Midbrain (tissue), 1 donor: ENCODE measurements around the gene ZNF32.
A peak's percentile ranks its signal among the peaks of the same experiment; 100 is the strongest.
"Not testable (repeated sequence)": the region's sequence is repeated elsewhere in the genome, so short reads cannot be mapped to it uniquely, and the experiment has no call there.

Experiments used
- DNase-seq: peaks from one replicate; lab custom pipeline; 2025; lab: John Stamatoyannopoulos, UW

ZNF32 gene

DNA sequence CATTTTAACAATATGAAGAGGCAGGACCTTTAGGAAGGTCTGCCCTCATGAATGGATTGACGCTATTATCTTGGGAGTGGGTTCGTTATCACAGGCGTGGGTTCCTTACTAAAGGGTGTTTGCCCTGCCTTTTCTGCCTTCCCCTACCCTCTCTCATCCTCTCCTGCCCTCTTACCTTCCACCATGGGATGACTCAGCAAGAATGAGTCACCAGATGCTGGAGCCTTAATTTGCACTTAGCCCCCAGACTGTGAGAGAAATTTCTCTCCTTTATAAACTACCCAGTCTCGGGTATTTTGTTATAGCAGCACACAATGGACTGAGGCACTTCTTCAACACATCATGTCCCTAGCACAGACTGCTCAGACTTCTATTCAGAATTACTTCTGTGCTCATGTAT is 31.4 kb upstream of the ZNF32 start:
- no peak for DNase-seq

DNA sequence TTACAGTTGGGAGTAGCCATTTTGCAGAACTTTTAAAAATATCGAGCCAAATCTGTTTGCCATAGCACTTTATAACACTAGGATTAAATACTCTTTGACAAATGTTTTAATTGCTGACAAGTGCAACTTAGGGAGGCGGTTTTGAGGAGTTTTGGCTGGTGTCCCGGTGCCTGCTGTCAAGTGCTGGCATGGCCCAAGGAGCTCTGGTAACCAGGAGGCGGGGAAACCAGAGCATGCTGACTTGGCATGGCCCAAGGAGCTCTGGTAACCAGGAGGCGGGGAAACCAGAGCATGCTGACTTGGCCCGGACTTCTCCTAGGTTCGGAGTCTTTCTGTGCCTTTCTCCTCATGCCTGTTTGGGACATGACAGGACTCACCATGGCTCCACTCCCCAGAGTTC is 30.8 kb upstream of the ZNF32 start:
- peak; percentile 71 for DNase-seq

GRCh38 chr10:43678654-43679053 is 30.0 kb upstream of the ZNF32 start:
- no peak for DNase-seq

DNA sequence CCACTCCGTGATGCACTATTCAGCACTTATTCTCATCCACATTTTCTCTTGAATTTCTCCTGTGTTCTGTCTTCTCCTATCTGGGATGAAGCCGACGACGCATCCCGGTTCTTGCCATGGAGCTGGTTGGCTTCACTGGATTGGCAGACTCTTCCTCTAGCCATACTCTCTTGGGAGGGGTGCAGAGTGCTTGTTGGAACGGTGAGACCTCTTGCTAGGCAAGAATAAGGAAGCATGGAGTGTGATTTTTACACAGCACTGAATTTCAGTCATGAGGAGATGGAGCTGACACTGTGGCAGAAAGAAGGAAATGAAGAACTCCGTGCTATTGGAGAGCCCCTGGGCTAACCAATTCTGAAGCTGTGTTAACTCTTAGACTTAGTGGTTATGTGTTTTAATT is 28.2 kb upstream of the ZNF32 start:
- no peak for DNase-seq

- DNase-seq, result no peak
Observed at GRCh38 chr10:43676331-43676730, 27.6 kb upstream of the ZNF32 start.

DNA sequence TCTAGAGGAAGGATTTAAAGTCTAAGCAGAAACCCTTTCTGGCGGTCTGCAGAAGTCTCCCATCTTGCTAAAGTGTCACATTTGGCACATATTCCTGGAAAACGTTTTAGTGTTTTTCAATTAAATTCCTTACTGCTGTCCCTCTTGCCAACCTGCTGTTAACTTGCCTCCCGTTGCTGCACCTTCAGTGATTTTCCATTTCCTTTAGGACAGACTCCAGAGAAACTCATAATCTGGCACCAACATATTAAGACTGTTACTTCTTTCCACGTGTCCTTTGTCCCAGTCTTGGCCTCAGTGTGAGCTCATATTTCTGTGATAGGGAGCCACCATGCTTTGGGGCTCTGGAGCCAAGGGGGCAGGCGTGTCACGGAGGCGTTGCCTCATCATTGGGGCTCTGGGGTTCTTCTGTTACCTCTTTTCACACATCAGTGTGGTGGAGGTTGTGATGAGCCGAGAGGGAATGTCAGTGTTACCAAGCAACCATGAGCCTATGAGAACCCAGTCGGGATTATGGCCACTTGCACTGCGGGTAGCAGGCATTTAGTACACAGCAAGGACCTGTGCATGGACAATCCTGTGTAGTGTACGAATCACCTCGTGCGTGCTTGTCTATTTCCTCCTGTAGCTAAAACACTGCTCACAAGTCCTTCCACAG is 26.0 kb upstream of the ZNF32 start:
- no peak for DNase-seq

GRCh38 chr10:43673471-43673870 is 24.8 kb upstream of the ZNF32 start:
- no peak for DNase-seq

GRCh38 chr10:43671659-43672531 is 23.2 kb upstream of the ZNF32 start:
- peak; percentile 66 for DNase-seq

DNA sequence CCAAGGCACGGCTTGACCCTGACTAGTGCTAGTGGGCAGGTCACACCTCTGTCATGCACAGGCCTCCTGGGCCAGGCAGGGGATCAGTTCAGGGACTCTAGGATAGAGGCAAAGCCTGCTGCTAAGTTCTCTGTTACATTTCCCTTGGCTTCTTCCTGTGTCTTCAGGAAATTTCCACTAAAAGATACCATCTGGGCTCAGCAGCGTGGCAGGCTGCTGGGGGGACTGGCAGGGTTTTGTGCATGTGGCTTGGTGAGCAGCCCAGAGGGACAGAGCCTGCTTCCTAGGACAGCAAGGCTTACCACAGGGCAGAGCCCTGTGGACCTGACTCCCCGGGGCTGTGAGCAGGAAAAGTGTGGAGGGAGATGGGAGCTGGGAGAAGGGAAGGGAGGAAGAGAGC is 20.7 kb upstream of the ZNF32 start:
- no peak for DNase-seq

- DNase-seq, result no peak
Observed at GRCh38 chr10:43667761-43668386, 19.2 kb upstream of the ZNF32 start.

DNA sequence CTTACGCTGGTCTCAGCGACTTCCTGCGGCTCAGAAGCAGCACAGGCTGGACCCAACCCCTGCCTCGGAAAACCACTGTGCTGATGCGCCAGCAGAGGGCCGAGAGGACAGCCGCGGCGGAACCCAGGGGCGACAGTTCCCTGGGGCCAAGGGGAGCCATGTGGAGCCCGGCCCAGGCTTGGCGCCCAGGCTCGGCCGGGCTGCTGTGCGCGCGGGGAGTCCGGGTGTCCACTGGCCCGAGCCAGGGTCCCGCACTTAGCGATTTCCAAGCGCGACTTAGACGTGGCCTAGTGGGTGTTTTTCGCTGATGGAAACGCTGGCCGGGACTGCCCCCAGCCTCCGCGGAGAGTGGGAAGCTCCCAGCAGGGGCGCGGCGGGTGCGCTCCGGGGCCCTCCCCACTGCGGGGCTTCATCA is 18.6 kb upstream of the ZNF32 start:
- DNase-seq, result no peak

DNA sequence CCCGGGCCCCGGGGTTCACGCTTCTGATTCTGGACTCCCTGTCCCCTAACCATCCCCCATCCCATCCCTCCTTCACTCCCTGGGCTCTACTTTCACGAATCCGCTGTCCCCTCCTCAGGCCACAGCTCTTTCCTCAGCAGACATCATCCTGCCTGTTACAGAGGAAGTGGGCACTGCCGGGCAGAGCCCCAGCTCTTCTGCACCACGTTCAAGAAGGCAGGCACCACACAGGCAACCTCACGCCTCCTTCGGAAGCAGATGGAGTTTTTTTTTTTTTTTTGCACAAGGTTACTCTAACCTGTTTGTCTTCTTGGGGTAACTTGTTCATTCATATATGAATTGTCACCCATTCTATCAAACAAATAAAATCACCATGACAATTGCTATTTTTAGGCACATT is 17.9 kb upstream of the ZNF32 start:
- no peak for DNase-seq

GRCh38 chr10:43665054-43665453 is 16.4 kb upstream of the ZNF32 start:
- DNase-seq, result no peak

- no peak for DNase-seq
Observed at GRCh38 chr10:43658227-43658626, 9.5 kb upstream of the ZNF32 start.

DNA sequence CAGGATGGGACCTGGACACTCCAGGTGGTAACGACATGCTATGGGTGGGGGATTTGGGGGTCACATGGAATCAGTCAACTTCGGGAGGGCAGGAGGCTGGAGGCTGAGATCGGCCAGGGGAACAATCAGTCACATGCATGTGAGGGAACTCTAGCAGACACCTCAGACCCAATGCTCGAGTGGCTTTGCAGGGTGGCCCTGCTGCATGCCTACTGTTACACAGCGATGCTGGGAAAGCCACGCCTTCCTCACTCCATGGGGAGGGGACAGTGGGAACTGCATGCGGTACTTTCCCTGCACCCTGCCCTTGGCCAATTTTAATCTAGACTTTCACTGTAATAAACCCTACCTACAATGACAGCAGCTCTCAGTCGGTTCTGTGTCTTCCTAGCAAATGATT is 6.6 kb upstream of the ZNF32 start:
- no peak for DNase-seq

GRCh38 chr10:43653746-43654145 is 5.1 kb upstream of the ZNF32 start:
- DNase-seq, result no peak

- no peak for DNase-seq
Observed at GRCh38 chr10:43649185-43649523, 473 bp upstream of the ZNF32 start.

DNA sequence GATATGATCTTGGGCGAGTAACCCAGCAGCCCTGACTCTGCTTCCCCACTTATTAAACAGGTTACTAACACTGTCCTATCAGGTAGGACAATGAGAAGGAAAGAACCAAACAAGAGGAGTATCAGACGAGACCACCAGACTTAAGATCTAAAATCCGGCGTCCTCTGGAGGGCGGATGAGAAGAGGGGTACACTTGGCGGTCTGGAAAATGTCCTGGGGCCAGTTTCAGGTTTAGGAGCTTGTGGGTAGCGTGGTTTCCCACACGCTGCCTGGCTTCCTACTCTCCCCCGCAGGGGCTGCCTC is 635 bp downstream of the ZNF32 start:
- DNase-seq, result peak; percentile 30

DNA sequence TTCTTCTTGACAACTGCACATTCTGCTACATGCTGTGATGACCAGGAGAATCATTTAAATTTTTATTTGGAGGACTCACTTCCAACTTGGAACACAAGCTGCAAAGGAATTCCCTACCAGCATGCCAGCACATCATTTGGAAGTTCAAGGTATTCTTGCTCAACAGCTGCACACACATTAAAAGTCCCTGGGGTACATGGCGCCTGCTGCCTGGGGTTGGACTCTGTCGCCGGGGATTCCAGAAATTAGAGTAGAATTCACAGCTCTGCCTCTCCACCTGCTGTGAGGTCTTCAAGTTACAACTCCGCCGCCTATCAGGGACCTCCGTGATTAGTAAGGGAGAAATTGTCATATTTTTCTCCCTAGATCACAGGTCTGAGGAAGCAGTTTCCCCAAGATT is 1.1 kb downstream of the ZNF32 start:
- DNase-seq, result no peak

DNA sequence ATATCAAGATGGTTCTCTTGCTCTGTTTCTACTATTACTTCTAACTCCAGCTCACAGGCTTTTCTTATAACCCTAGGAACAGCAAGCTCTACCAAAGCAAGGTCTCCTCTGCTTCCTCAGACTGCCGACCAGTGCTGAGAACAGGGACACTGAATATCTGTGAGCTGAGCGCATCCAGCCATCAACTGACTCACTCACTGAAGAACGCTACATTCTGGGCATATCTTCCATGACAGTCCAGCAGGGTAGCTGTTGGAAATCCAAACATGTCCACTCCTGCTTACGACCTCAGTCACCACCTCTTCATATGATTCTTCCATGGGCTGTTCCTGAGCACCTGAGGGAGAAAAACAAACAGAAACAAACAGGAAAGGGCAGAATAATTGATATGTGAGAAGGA is 2.8 kb downstream of the ZNF32 start:
- no peak for DNase-seq

DNA sequence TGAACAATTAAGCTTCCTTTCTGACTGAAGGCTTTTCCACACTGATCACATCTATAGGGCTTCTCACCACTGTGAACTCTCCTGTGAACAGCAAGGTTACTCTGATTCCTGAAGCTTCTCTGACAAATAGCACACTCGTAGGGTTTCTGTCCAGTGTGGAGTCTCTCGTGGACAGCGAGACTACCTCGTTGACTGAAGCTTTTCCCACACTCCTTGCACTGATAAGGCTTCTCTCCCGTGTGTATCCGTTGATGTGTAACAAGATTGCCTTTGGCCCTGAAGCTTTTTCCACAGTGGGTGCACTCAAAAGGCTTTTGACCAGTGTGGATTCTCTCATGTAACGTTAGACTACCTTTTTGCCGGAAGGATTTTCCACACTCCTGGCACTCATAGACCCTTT is 4.4 kb downstream of the ZNF32 start:
- no peak for DNase-seq

GRCh38 chr10:43640603-43641002 is 8.1 kb downstream of the ZNF32 start:
- no peak for DNase-seq

GRCh38 chr10:43635816-43636215 is 12.9 kb downstream of the ZNF32 start:
- DNase-seq, result not testable (repeated sequence)
